HCT116 (cell line): ENCODE data around the gene CECR2. TPM values are rescaled to one million over a fixed set of nuclear protein-coding genes. Genes with fewer than 3 reads are reported as not detected.

Source experiments
- ATAC-seq: fragments of 200-7000 bp; cut with Tn5 transposase; 2 replicates; pipeline ENCODE4 v1.9.1; 2020; ENCODE audit warnings: mild to moderate bottlenecking, moderate library complexity
- BruUV-seq: library from RNA; stranded (reverse); fragments of 400-500 nt; replicated peaks from 2 replicates; lab custom pipeline; 2021; lab: Mats Ljungman, UMichigan
- CTCF ChIA-PET: fragments of 300-600 bp; sonication (Branson Sonifier 250); formaldehyde crosslinking; loops from one replicate; lab custom pipeline; 2021; ENCODE audit warnings: antibody characterized with exemption; lab: Charles Lee
- POLR2A ChIA-PET: fragments of 300-600, 350-600 bp; sonication (Branson Sonifier 250); formaldehyde crosslinking; loops from one replicate; lab custom pipeline; 2021; ENCODE audit warnings: antibody characterized with exemption; lab: Charles Lee
- RAD21 ChIA-PET, 2 experiments: fragments of 300-600 bp; sonication (Branson Sonifier 250); formaldehyde crosslinking; loops; one replicate each; lab custom pipeline; 2023; ENCODE audit warnings: low total read pairs in 2 of 2; ENCODE audit not compliant: uncharacterized antibody in 2 of 2, unreplicated experiment in 2 of 2, low non-redundant PET in 1 of 2; lab: Charles Lee
- DNase-seq: peaks from one replicate; pipeline ENCODE4 v3.0.0-alpha.2; 2010; ENCODE audit warnings: low read depth, low spot score
- H2AFZ ChIP-seq: fragments of 200-600 bp; shearing (Covaris generic), sonication (generic); 2 replicates; pipeline ENCODE4 v1.6.1; 2017; ENCODE audit warnings: low read depth, mixed run types, mixed read lengths, antibody characterized with exemption, low read length; ENCODE audit not compliant: poor library complexity, severe bottlenecking
- H3K27ac ChIP-seq: 2 replicates; pipeline ENCODE4 v1.5.1; 2012; ENCODE audit warnings: low read depth, low read length
- H3K27me3 ChIP-seq: fragments of 200-600 bp; sonication (generic); 2 replicates; pipeline ENCODE4 v1.6.1; 2016; ENCODE audit warnings: mixed run types, low read length, mixed read lengths; ENCODE audit not compliant: insufficient read depth
- H3K36me3 ChIP-seq, 2 experiments: fragments of 200-500 bp in 1 of 2; fragments of 200-600 bp in 1 of 2; sonication (Bioruptor generic) in 1 of 2; sonication (generic) in 1 of 2; 2 replicates each; pipeline versions ENCODE4 v1.5.1 to v1.6.1; 2014 to 2016; ENCODE audit warnings: low read length in 2 of 2, inconsistent platforms in 1 of 2, mixed read lengths in 1 of 2, mixed run types in 1 of 2; ENCODE audit not compliant: insufficient read depth in 2 of 2, control insufficient read depth in 1 of 2
- H3K4me1 ChIP-seq, 2 experiments: fragments of 200-600 bp in 1 of 2; sonication (generic) in 1 of 2; 2 replicates each; pipeline versions ENCODE4 v1.5.1 to v1.6.1; 2012 to 2017; ENCODE audit warnings: low read length in 2 of 2, inconsistent platforms in 1 of 2, mild to moderate bottlenecking in 1 of 2, mixed read lengths in 1 of 2, mixed run types in 1 of 2, moderate library complexity in 1 of 2; ENCODE audit not compliant: insufficient read depth in 2 of 2, control insufficient read depth in 1 of 2
- H3K4me2 ChIP-seq: fragments of 200-600 bp; sonication (generic); 2 replicates; pipeline ENCODE4 v1.6.1; 2017; ENCODE audit warnings: mixed run types, low read length, mixed read lengths
- H3K4me3 ChIP-seq, 2 experiments: fragments of 200-600 bp in 1 of 2; sonication (generic) in 1 of 2; replicated peaks in 1 of 2; 2 replicates each; pipeline ENCODE4 v1.5.1; 2011 to 2016; ENCODE audit warnings: low read length in 2 of 2, control low read depth in 1 of 2, low read depth in 1 of 2, mild to moderate bottlenecking in 1 of 2, mixed read lengths in 1 of 2, mixed run types in 1 of 2
- H3K79me2 ChIP-seq: fragments of 200-600 bp; sonication (generic); 2 replicates; pipeline ENCODE4 v1.6.1; 2017; ENCODE audit warnings: mild to moderate bottlenecking, mixed run types, low read length, moderate library complexity, mixed read lengths; ENCODE audit not compliant: insufficient read depth
- H3K9ac ChIP-seq: fragments of 200-600 bp; sonication (generic); 2 replicates; pipeline ENCODE4 v1.6.1; 2016; ENCODE audit warnings: low read length, mixed read lengths
- H3K9me2 ChIP-seq: fragments of 200-600 bp; sonication (generic), shearing (Covaris generic); 2 replicates; pipeline ENCODE4 v1.6.1; 2017; ENCODE audit warnings: mixed run types, mild to moderate bottlenecking, moderate library complexity; ENCODE audit not compliant: insufficient read depth
- H3K9me3 ChIP-seq, 2 experiments: fragments of 200-500 bp in 1 of 2; fragments of 200-600 bp in 1 of 2; sonication (Bioruptor generic) in 1 of 2; sonication (generic) in 1 of 2; 2 replicates each; pipeline ENCODE4 v1.6.1; 2014 to 2017; ENCODE audit warnings: low read length in 2 of 2, mixed read lengths in 2 of 2, inconsistent platforms in 1 of 2, low read depth in 1 of 2, mild to moderate bottlenecking in 1 of 2, mixed run types in 1 of 2, moderate library complexity in 1 of 2; ENCODE audit not compliant: control insufficient read depth in 1 of 2, insufficient read depth in 1 of 2
- H4K20me1 ChIP-seq: fragments of 200-600 bp; sonication (generic), shearing (Covaris generic); 2 replicates; pipeline ENCODE4 v1.6.1; 2017; ENCODE audit warnings: mixed run types, mild to moderate bottlenecking, moderate library complexity; ENCODE audit not compliant: insufficient read depth
- EGR1 ChIP-seq: IDR thresholded peaks from 2 replicates; pipeline ENCODE4 v1.6.1; 2012; ENCODE audit warnings: low read depth
- FOSL1 ChIP-seq: IDR thresholded peaks from 2 replicates; pipeline ENCODE4 v1.6.1; 2012; ENCODE audit warnings: low read depth
- POLR2AphosphoS5 ChIP-seq: IDR thresholded peaks from 2 replicates; pipeline ENCODE4 v1.6.1; 2011; ENCODE audit warnings: mild to moderate bottlenecking, low read depth, low read length, moderate library complexity
- RAD21 ChIP-seq: IDR thresholded peaks from 2 replicates; pipeline ENCODE4 v1.6.1; 2012; ENCODE audit warnings: low read depth, mild to moderate bottlenecking
- SIN3A ChIP-seq: IDR thresholded peaks from 2 replicates; pipeline ENCODE4 v1.6.1; 2012; ENCODE audit warnings: low read depth
- SRF ChIP-seq: IDR thresholded peaks from 2 replicates; pipeline ENCODE4 v1.6.1; 2012; ENCODE audit warnings: low read depth
- TCF7L2 ChIP-seq: IDR thresholded peaks from 2 replicates; pipeline ENCODE4 v1.7.0; 2011; ENCODE audit warnings: borderline replicate concordance, inconsistent platforms; ENCODE audit not compliant: insufficient read depth, insufficient read length; ENCODE audit errors: extremely low read depth
- YY1 ChIP-seq: IDR thresholded peaks from 2 replicates; pipeline ENCODE4 v1.6.1; 2011; ENCODE audit warnings: low read length, low read depth, moderate library complexity, mild to moderate bottlenecking; ENCODE audit not compliant: insufficient replicate concordance; ENCODE audit errors: extremely low read depth
- ZFX ChIP-seq: fragments of 450-650 bp; IDR thresholded peaks from 2 replicates; pipeline ENCODE4 v1.6.1; 2017
- ZNF274 ChIP-seq: fragments of 200-500 bp; sonication (Bioruptor generic); IDR thresholded peaks from 2 replicates; pipeline ENCODE4 v1.6.1; 2014; ENCODE audit warnings: mild to moderate bottlenecking, low read depth, low read length, inconsistent platforms
- intact Hi-C: fragments of 100-400 bp; cut with micrococcal nuclease; formaldehyde crosslinking; loops from 2 replicates; pipeline ENCODE4 v1.10.0; 2022
- total RNA-seq: library from RNA; stranded (reverse); gene quantifications from one replicate; pipeline ENCODE4 v1.2.1, GENCODE V29; 2021; ENCODE audit not compliant: unreplicated experiment
- TF ChIP-seq, protein P1 (sequence below): IDR thresholded peaks from 2 replicates; pipeline ENCODE4 v1.6.1; 2011; ENCODE audit warnings: mild to moderate bottlenecking, low read length, moderate library complexity; ENCODE audit not compliant: insufficient replicate concordance; ENCODE audit errors: extremely low read depth
- TF ChIP-seq, protein P2 (sequence below): IDR thresholded peaks from 2 replicates; pipeline ENCODE4 v1.6.1; 2012; ENCODE audit warnings: low read depth
- TF ChIP-seq, protein P3 (sequence below), 3 experiments: fragments of 200-600 bp in 1 of 3; sonication (generic) in 1 of 3; IDR thresholded peaks in 2 of 3; conservative IDR thresholded peaks in 1 of 3; 2 replicates each; pipeline ENCODE4 v1.5.1; 2012 to 2017; ENCODE audit warnings: low read depth in 2 of 3, low read length in 2 of 3, antibody characterized with exemption in 1 of 3, borderline replicate concordance in 1 of 3, control low read depth in 1 of 3, mild to moderate bottlenecking in 1 of 3, mixed read lengths in 1 of 3, mixed run types in 1 of 3, moderate library complexity in 1 of 3; ENCODE audit not compliant: insufficient read depth in 1 of 3

The CECR2 gene
- total RNA-seq, 1 experiment from 2014 or later: 6.0 TPM

DNA sequence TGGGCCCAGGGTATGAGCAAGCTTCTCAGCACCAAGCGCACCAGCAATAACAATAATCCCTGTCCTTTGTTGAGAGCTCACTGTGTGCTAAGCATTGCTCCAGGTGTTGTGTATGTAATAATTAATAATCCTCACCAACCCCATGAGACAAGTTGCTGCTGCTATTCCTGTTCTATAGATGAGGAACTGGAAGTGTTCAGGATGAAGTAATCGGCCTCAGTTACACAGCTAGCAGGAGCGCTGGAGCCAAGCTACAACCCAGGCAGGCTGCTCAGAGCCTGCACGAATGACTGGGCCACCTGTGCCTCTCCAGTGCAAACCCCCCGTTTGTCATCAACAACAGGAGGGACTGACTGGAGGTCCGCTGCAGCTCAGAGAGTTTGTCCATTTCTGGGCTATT is 35.2 kb upstream of the CECR2 start:
- CTCF ChIA-PET: no interaction called here
- no peak overlapping the region for H3K27ac ChIP-seq
- intact Hi-C loops: no loop called here
- no TSS peak for BruUV-seq
- no peak overlapping the region for H3K9ac ChIP-seq
- TF ChIP-seq EGR1: no peak
- TF ChIP-seq SIN3A: no peak
- TF ChIP-seq, protein P1, sequence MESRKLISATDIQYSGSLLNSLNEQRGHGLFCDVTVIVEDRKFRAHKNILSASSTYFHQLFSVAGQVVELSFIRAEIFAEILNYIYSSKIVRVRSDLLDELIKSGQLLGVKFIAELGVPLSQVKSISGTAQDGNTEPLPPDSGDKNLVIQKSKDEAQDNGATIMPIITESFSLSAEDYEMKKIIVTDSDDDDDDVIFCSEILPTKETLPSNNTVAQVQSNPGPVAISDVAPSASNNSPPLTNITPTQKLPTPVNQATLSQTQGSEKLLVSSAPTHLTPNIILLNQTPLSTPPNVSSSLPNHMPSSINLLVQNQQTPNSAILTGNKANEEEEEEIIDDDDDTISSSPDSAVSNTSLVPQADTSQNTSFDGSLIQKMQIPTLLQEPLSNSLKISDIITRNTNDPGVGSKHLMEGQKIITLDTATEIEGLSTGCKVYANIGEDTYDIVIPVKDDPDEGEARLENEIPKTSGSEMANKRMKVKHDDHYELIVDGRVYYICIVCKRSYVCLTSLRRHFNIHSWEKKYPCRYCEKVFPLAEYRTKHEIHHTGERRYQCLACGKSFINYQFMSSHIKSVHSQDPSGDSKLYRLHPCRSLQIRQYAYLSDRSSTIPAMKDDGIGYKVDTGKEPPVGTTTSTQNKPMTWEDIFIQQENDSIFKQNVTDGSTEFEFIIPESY: no peak
- TF ChIP-seq RAD21: no peak
- no peak for TF ChIP-seq TCF7L2
- TF ChIP-seq, protein P2, sequence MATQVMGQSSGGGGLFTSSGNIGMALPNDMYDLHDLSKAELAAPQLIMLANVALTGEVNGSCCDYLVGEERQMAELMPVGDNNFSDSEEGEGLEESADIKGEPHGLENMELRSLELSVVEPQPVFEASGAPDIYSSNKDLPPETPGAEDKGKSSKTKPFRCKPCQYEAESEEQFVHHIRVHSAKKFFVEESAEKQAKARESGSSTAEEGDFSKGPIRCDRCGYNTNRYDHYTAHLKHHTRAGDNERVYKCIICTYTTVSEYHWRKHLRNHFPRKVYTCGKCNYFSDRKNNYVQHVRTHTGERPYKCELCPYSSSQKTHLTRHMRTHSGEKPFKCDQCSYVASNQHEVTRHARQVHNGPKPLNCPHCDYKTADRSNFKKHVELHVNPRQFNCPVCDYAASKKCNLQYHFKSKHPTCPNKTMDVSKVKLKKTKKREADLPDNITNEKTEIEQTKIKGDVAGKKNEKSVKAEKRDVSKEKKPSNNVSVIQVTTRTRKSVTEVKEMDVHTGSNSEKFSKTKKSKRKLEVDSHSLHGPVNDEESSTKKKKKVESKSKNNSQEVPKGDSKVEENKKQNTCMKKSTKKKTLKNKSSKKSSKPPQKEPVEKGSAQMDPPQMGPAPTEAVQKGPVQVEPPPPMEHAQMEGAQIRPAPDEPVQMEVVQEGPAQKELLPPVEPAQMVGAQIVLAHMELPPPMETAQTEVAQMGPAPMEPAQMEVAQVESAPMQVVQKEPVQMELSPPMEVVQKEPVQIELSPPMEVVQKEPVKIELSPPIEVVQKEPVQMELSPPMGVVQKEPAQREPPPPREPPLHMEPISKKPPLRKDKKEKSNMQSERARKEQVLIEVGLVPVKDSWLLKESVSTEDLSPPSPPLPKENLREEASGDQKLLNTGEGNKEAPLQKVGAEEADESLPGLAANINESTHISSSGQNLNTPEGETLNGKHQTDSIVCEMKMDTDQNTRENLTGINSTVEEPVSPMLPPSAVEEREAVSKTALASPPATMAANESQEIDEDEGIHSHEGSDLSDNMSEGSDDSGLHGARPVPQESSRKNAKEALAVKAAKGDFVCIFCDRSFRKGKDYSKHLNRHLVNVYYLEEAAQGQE: no peak
- no peak for TF ChIP-seq ZFX
- TF ChIP-seq POLR2AphosphoS5: no peak
- no peak for TF ChIP-seq SRF
- TF ChIP-seq YY1: no peak
- no peak for TF ChIP-seq ZNF274
- TF ChIP-seq FOSL1: no peak
- TF ChIP-seq, protein P3, sequence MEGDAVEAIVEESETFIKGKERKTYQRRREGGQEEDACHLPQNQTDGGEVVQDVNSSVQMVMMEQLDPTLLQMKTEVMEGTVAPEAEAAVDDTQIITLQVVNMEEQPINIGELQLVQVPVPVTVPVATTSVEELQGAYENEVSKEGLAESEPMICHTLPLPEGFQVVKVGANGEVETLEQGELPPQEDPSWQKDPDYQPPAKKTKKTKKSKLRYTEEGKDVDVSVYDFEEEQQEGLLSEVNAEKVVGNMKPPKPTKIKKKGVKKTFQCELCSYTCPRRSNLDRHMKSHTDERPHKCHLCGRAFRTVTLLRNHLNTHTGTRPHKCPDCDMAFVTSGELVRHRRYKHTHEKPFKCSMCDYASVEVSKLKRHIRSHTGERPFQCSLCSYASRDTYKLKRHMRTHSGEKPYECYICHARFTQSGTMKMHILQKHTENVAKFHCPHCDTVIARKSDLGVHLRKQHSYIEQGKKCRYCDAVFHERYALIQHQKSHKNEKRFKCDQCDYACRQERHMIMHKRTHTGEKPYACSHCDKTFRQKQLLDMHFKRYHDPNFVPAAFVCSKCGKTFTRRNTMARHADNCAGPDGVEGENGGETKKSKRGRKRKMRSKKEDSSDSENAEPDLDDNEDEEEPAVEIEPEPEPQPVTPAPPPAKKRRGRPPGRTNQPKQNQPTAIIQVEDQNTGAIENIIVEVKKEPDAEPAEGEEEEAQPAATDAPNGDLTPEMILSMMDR (IDR thresholded peaks at IDR 0.05 in 2 of 3, conservative IDR thresholded peaks at IDR 0.05 in 1 of 3; ENCODE audit: borderline replicate concordance in 1 of 3, insufficient read depth in 1 of 3, low read depth in 2 of 3, low read length in 2 of 3): no peak
- TF ChIP-seq, all 23 proteins: peak for 0
- no peaks in the 10 kb centered on the region for H3K9me2 ChIP-seq
- no peak overlapping the region for H3K4me2 ChIP-seq
- ATAC-seq: no peak
- no peak overlapping the region for H2AFZ ChIP-seq
- no peaks in the 10 kb centered on the region for H3K79me2 ChIP-seq
- H3K4me3 ChIP-seq: no peak overlapping the region
- H4K20me1 ChIP-seq: no peaks in the 10 kb centered on the region
- H3K27me3 ChIP-seq: no peaks in the 10 kb centered on the region
- ChIA-PET POLR2A (interaction anchor here (0.5 kb wide), 1 partner anchor 13 kb away, joined by 5 read pairs; no protein-coding TSS in a partner anchor), RAD21 (no interaction called here)
- H3K36me3 ChIP-seq: no peaks in the 10 kb centered on the region
- H3K4me1 ChIP-seq: no peaks in the 10 kb centered on the region
- DNase-seq: no peak
- no peaks in the 10 kb centered on the region for H3K9me3 ChIP-seq
